DOHH2 (cell line): ENCODE measurements around the gene SLC2A11.

Experiments used
- H3F3A ChIP-seq: fragments of 200-600 bp; sonication (generic), shearing (Covaris generic); 2 replicates; pipeline ENCODE4 v1.6.0; 2016; ENCODE audit warnings: antibody characterized with exemption, mild to moderate bottlenecking; ENCODE audit not compliant: control insufficient read depth, insufficient read depth
- H3K27ac ChIP-seq: fragments of 200-600 bp; sonication (generic); 2 replicates; pipeline ENCODE4 v1.5.1; 2014; ENCODE audit warnings: low read depth, mild to moderate bottlenecking, low read length, moderate library complexity
- H3K27me3 ChIP-seq: fragments of 200-600 bp; sonication (generic); 2 replicates; pipeline ENCODE4 v1.6.1; 2014; ENCODE audit warnings: mild to moderate bottlenecking, low read length, mixed read lengths; ENCODE audit not compliant: control insufficient read depth
- H3K36me3 ChIP-seq: fragments of 200-600 bp; sonication (generic); 2 replicates; pipeline ENCODE4 v1.6.1; 2014; ENCODE audit warnings: mild to moderate bottlenecking, low read length, moderate library complexity, mixed read lengths; ENCODE audit not compliant: control insufficient read depth
- H3K4me1 ChIP-seq: fragments of 200-600 bp; sonication (generic); 2 replicates; pipeline ENCODE4 v1.6.1; 2014; ENCODE audit warnings: mild to moderate bottlenecking, low read length, mixed read lengths; ENCODE audit not compliant: control insufficient read depth
- H3K4me2 ChIP-seq: fragments of 200-600 bp; sonication (generic); 2 replicates; pipeline ENCODE4 v1.6.0; 2014; ENCODE audit warnings: mild to moderate bottlenecking, low read length, moderate library complexity
- H3K4me3 ChIP-seq: fragments of 200-600 bp; sonication (generic); 2 replicates; pipeline ENCODE4 v1.5.1; 2014; ENCODE audit warnings: mild to moderate bottlenecking, low read length, mixed read lengths
- H3K79me2 ChIP-seq: fragments of 200-600 bp; sonication (generic); 2 replicates; pipeline ENCODE4 v1.6.1; 2014; ENCODE audit warnings: mild to moderate bottlenecking, low read length, mixed read lengths; ENCODE audit not compliant: control insufficient read depth
- H3K9me2 ChIP-seq: fragments of 200-600 bp; sonication (generic); replicated peaks from 2 replicates; pipeline ENCODE4 v1.6.1; 2014; ENCODE audit warnings: mild to moderate bottlenecking, low read length, mixed read lengths; ENCODE audit not compliant: control insufficient read depth
- H3K9me3 ChIP-seq: fragments of 200-600 bp; sonication (generic); 2 replicates; pipeline ENCODE4 v1.6.1; 2014; ENCODE audit warnings: antibody characterized with exemption, low read length, mixed read lengths; ENCODE audit not compliant: control insufficient read depth, insufficient read depth
- H4K20me1 ChIP-seq: fragments of 200-600 bp; sonication (generic); 2 replicates; pipeline ENCODE4 v1.6.0; 2014; ENCODE audit warnings: low read depth, mild to moderate bottlenecking, antibody characterized with exemption, low read length, moderate library complexity; ENCODE audit not compliant: control insufficient read depth, insufficient read depth
- CTCF ChIP-seq: fragments of 200-600 bp; sonication (generic); IDR thresholded peaks from one replicate; pipeline ENCODE4 v1.5.1; 2014; ENCODE audit warnings: antibody characterized with exemption, mild to moderate bottlenecking, low read depth, low read length; ENCODE audit not compliant: poor library complexity, severe bottlenecking
- EZH2phosphoT487 ChIP-seq: fragments of 200-600 bp; sonication (generic); IDR thresholded peaks from 2 replicates; pipeline ENCODE4 v1.6.1; 2017; ENCODE audit warnings: borderline replicate concordance, mild to moderate bottlenecking, antibody characterized with exemption, low read length, moderate library complexity, mixed read lengths

Gene SLC2A11

DNA sequence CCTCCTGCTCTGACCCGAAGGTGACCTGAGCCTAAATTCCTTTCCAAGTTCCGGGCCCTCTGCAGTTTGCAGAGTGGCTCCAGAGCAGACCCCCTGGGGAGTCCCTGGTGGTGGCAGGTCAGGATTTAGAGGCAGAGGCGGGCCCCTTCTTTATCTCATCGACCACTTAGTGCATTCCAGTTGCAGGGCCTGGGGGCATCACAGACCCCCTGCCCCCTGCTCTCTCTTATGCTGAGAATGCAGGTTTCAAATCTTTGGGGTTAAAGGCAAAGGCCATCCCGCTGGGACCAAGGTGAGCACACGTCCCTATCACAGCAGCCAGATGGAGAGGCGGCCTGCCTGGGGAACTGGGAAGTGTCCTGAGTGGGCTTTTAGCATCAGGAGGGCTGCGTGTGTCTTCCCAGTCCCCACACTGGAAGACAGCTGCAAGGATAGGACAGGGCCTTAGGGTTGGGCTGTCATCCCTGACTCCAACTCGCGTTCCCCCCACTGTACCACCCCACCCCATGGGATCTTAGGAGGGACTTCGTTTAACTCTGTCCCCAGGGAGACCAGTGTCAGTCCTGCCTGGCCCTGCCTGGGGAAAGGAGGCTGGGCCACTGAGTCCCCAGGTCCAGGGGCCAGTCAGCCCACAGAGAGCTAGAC, 30.2 kb upstream of the SLC2A11 start:
- Histone ChIP-seq H3K4me1 (peaks cover 92% of the 10 kb centered on the region), H3K4me3 (peak overlapping the region; percentile 47), H3K9me3 (no peaks in the 10 kb centered on the region), H3K79me2 (peaks cover 85% of the 10 kb centered on the region), H3K36me3 (peaks cover 96% of the 10 kb centered on the region), H3K4me2 (peak overlapping the region; percentile 67), H3K9me2 (no peaks in the 10 kb centered on the region), H3F3A (peaks cover 25% of the 10 kb centered on the region), H4K20me1 (no peaks in the 10 kb centered on the region; the same call in 1 of the 2 replicates), H3K27me3 (no peaks in the 10 kb centered on the region), H3K27ac (peak overlapping the region; percentile 91)
- TF ChIP-seq CTCF (no peak), EZH2phosphoT487 (no peak)

GRCh38 chr22:23828800-23829680, 28.6 kb upstream of the SLC2A11 start:
- H3K79me2 ChIP-seq, result peaks cover 86% of the 10 kb centered on the region
- H3K4me1 ChIP-seq, result peaks cover 85% of the 10 kb centered on the region
- peak overlapping the region; percentile 56 for H3K27ac ChIP-seq
- no peaks in the 10 kb centered on the region for H3K9me3 ChIP-seq
- H3K27me3 ChIP-seq, result no peaks in the 10 kb centered on the region
- peak overlapping the region; percentile 50 for H3K4me2 ChIP-seq
- H3F3A ChIP-seq, result peaks cover 25% of the 10 kb centered on the region
- H3K9me2 ChIP-seq, result no peaks in the 10 kb centered on the region
- H4K20me1 ChIP-seq, result no peaks in the 10 kb centered on the region; the same call in 1 of the 2 replicates
- H3K36me3 ChIP-seq, result peaks cover 96% of the 10 kb centered on the region
- TF ChIP-seq EZH2phosphoT487, result no peak
- no peak for TF ChIP-seq CTCF
- H3K4me3 ChIP-seq, result peak overlapping the region; percentile 2; the same call in 1 of the 2 replicates

- peak overlapping the region; percentile 56 for H3K27ac ChIP-seq
- no peaks in the 10 kb centered on the region for H3K27me3 ChIP-seq
- H3K9me2 ChIP-seq, result no peaks in the 10 kb centered on the region
- H3K36me3 ChIP-seq, result peaks cover 95% of the 10 kb centered on the region
- peaks cover 78% of the 10 kb centered on the region for H3K79me2 ChIP-seq
- H3K4me2 ChIP-seq, result peak overlapping the region; percentile 50
- peaks cover 21% of the 10 kb centered on the region for H3F3A ChIP-seq
- no peaks in the 10 kb centered on the region for H3K9me3 ChIP-seq
- peak overlapping the region; percentile 2; the same call in 1 of the 2 replicates for H3K4me3 ChIP-seq
- TF ChIP-seq EZH2phosphoT487 (no peak), CTCF (no peak)
- peaks cover 82% of the 10 kb centered on the region for H3K4me1 ChIP-seq
- H4K20me1 ChIP-seq, result no peaks in the 10 kb centered on the region; the same call in 1 of the 2 replicates
Measured at GRCh38 chr22:23829845-23830372, 27.8 kb upstream of the SLC2A11 start.
